Anterior cingulate cortex (tissue), 58 donors: ENCODE data around the gene SURF2.
A peak's percentile ranks its signal among the peaks of the same experiment; 100 is the strongest.

Experiments
- DNase-seq, 58 donors: peaks; one replicate each; lab custom pipeline; 2025; lab: John Stamatoyannopoulos, UW

Gene SURF2

DNA sequence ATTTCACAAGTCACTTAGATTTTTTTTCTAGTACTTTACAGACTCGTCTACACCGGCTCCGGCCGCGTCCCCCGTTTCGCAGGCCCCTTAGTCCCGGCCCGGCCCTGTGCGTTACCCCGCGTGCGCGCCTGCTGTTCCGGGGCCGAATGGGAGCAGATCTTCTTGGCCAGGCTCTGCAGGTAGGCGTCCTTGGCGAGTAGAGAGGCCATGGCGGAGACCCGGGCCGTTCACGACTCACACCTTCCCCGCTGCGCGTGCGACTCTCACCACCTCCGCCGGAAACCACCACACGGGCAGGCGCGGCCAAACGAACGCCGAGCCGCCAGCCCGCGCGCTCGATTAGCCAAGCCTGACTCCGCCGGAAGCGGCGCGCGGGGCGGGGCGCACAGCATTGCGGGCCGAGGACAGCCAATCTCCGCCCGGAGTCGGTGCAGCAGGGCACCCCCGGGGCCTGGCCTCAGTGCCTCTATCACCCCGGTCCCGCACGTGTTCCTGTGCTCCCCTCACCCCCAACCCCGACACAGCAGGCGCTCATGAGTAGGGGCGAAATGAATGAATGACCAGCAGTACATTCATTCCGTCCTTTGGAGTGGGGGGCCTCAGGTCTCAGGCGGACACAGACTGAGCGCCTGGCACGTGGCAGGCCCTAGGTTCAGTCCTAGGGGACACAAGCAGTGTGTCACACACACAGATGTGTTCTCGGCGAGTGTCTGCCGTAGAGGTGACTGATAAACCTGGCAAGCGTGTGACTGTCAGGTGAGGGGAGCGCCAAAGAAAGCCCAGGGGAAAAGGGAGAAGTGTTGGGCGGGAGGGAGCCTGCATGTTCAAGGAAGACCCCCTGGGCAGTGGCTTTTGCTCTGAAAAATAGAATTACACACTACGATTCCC is 20.2 kb upstream of the SURF2 start, which contains the start of gene SURF6:
TSS of gene SURF6 (minus strand) at position 265 of the 888 bp plus-strand sequence. CDS start at position 209, 56 bp downstream.
- DNase-seq, result peak; percentile 51 to 93 (median 85)

DNA sequence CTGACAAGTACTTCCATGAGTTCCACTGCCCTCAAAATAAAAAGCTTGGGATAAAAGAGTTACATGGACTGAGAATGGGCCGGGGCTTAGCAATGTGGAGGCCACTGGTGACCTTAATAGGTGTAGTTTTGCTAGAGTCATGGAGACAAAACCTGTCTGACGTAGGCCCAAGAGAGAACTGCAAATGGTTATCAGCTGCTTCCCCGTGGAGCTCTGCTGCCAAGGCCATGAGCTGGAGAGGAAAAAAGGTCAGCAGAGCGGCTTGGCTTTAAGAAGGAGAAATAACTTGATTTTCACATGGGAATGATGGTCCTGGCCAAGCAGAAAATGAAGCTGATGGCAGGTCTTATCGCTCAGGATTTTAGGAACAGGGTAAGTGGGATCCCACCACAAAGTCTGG is 16.7 kb upstream of the SURF2 start:
- DNase-seq, result no peak

DNA sequence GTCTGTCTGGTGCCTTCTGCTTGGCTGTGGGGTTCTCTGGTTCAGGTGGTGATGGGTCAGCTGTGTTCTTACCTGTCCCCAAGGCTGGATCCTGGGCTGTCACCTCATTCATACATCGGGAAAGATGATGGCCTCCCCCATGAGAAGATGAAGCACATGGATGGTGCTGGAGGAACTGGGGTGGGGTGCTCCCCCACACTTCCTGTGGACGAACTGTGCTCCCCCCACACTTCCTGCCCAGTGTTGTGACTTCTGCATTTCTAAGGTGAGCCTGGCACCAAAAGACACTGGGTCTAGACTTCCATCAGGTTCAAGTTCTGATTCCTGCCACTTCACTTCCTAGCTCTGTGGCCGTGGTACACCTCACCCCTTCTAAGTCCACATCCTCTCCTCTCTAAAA is 16.1 kb upstream of the SURF2 start:
- no peak for DNase-seq

DNA sequence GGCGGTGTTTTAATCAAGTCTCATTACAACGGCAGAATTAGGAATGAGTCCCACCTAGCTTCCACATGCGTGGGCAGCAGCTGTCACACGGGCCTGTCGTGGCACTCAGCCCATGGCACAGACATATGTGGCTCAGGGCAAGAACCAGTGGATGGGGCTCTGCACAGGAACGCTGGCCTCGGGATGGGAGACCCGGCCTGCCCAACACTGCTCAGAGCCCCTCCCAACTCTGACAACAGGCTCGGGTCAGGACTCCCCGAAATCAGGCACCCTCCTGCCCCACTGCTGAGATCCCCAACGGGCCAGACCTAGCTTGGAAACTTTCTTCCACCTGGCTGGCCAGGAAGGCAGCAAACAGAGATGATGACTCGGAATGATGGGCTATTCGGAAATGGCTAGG is 15.4 kb upstream of the SURF2 start:
- no peak for DNase-seq

- peak in 10 of 58 donors; percentile 17 to 48 (median 29) for DNase-seq
Observed at GRCh38 chr9:133341369-133342068, 14.8 kb upstream of the SURF2 start.

GRCh38 chr9:133342069-133342406 is 14.3 kb upstream of the SURF2 start:
- DNase-seq, result no peak

- DNase-seq, result no peak
Observed at GRCh38 chr9:133342570-133342969, 13.8 kb upstream of the SURF2 start.

DNA sequence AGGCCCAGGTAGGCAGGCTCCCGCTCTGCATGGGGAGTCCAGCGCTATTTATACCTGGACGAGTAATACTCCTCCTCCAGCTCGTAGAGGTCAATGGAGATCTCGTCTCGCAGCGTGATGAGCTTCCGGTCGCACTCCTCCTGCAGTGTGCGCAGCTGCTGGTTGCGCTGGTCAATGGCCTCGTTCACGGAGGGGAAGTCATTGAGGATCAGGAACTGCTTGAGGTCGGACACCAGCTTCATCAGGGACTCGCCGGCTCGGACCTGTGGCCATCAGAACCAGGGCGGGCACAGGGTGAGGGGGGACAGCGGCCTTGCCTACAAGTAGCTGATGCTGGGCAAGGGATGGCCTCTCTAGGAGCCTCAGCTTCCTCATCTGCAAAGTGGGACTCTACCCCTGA is 12.3 kb upstream of the SURF2 start:
- DNase-seq, result no peak

DNA sequence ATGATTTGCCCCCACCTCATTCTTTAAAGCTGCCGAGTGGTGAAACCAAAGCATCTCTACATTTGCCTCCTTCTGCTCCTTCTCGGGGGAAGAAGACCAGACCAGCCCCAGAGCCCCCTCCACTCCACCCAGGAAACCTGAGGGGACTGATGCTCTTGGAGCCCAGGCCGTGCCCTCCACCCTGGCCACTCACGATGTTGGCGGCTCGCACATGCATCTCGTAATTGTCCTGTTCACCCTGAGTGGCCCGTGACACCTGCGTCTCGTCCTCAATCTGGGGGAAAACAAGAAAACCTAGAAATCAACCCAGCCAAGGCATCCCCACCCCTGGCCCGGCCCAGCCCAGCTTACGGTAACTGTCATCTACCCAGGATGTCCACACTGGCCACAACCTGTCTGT is 11.4 kb upstream of the SURF2 start:
- no peak for DNase-seq

DNA sequence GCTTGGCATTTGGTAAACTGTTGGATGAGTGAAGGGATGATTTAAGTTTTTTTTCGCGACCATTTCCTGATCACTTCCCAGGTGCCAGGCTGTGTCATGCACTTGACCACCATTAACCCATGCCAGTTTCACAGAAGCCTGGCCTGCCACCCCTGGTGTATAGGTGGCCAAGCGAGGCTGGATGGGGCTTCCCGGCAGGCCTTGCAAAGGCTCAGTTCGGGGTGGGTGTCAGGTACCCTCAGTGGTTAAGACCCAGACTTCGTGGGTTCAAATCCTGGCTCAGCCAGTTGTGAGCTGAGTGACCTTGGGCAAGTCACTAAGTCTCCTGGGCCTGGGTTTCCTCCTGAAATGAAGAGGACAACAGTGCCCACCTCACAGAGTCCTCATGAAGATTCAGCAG is 10.8 kb upstream of the SURF2 start:
- DNase-seq, result no peak

- DNase-seq, result peak in 1 of 58 donors; percentile 22
Observed at GRCh38 chr9:133346021-133346785, 10.1 kb upstream of the SURF2 start.

GRCh38 chr9:133347515-133347984 is 8.8 kb upstream of the SURF2 start:
- peak in 1 of 58 donors; percentile 52 for DNase-seq

DNA sequence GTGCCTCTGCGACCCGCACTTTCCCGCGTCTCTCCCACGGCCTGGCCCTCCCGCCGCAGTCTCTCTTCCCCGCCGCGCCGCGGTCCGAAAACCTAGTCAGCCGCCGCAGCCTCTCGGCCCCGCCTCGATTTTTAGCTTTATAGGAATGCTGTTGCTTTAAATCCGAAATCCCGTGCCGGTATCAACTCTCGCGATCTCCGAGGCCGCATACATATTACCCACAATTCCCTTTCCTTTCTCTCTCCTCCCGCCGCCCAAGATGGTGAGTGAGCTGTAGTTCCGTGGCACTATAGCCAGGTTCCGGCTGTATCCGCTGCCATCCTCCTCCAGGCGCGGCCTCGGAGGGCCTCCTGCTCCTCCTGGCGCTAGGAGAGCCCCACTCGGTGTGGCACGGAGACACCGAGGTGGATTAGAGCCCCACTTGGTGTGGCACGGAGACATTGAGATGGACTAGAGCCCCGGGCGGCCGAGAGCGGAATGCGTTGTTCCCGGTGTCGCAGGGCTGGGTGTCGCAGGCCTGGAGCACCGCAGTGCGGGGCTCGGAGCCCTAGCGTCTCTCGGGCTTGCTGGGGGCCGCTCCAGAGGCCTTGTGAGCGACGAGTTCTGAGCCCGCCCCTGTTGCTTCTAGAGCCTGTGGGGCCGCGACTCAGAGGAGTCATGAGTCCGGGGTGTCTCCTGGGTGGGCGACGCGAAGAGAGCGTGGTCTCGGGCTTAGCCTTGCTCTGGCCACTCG is 8.2 kb upstream of the SURF2 start, which contains the start of the genes MED22 and RPL7A:
TSS of gene MED22 (minus strand) at position 147 of the 733 bp plus-strand sequence. CDS start 1,469 bp downstream, outside the sequence.
TSS of gene RPL7A (plus strand) at position 234 of the 733 bp plus-strand sequence. CDS start at position 260, 26 bp downstream.
- DNase-seq, result peak; percentile 32 to 93 (median 84)

GRCh38 chr9:133348718-133349573 is 7.4 kb upstream of the SURF2 start:
- DNase-seq, result no peak

GRCh38 chr9:133349965-133350616 is 6.3 kb upstream of the SURF2 start:
- no peak for DNase-seq

DNA sequence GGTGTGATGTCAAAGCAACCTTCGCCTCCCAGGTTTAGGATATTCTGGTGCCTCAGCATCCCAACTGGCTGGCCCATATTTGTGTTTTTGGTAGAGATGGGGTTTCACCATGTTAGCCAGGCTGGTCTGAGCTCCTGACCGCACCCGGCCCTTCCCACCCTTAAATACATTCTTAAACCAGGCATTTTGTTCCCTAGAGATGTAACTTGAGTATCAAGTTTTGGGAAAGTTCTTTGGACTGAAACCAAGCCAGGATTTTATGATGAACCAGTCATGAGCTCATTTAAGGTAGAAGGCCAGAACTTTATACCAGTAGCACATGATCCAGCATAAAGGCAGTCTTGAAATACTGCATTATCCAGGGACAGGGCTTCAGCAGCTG is 4.8 kb upstream of the SURF2 start:
- DNase-seq, result no peak

- DNase-seq, result peak in 5 of 58 donors; percentile 7 to 31 (median 19)
Observed at GRCh38 chr9:133351908-133352634, 4.3 kb upstream of the SURF2 start.
